H1 (cell line): ENCODE results near the gene MPV17L2. TPM values are rescaled to one million over a fixed set of nuclear protein-coding genes. Genes with fewer than 3 reads are reported as not detected.

Experiments
- CTCF ChIA-PET: fragments of 300-600 bp; sonication (Branson Sonifier 250); formaldehyde crosslinking; loops from one replicate; lab custom pipeline; 2021; ENCODE audit not compliant: partially characterized antibody; lab: Charles Lee
- POLR2A ChIA-PET: fragments of 300-600 bp; sonication (Branson Sonifier 250); formaldehyde crosslinking; loops from one replicate; lab custom pipeline; 2021; ENCODE audit warnings: inconsistent platforms; ENCODE audit not compliant: partially characterized antibody; lab: Charles Lee
- DNase-seq, 2 experiments: peaks; one replicate each; pipeline versions ENCODE4 v3.0.0 to v3.0.0-alpha.2; 2010 to 2022; ENCODE audit warnings: low spot score in 2 of 2, low read depth in 1 of 2, mixed read lengths in 1 of 2
- FAIRE-seq: peaks from 2 replicates; lab custom pipeline; 2011; peaks lifted over from hg19 to GRCh38; lab: Jason Lieb, UNC
- H2AFZ ChIP-seq: 2 replicates; pipeline ENCODE4 v1.8.1; 2012; ENCODE audit warnings: low read length, inconsistent platforms
- H2AK5ac ChIP-seq: 2 replicates; pipeline ENCODE4 v1.6.1; 2013; ENCODE audit warnings: low read depth, low read length
- H2BK120ac ChIP-seq: replicated peaks from 2 replicates; pipeline ENCODE3; 2013; ENCODE audit warnings: low read depth, low read length, inconsistent platforms
- H2BK12ac ChIP-seq: 2 replicates; pipeline ENCODE4 v1.6.1; 2013; ENCODE audit warnings: low read depth, low read length
- H2BK15ac ChIP-seq: 2 replicates; pipeline ENCODE4 v1.6.1; 2013; ENCODE audit warnings: low read length
- H2BK20ac ChIP-seq: 2 replicates; pipeline ENCODE4 v1.6.1; 2013; ENCODE audit warnings: low read length
- H2BK5ac ChIP-seq: 2 replicates; pipeline ENCODE4 v1.6.1; 2013; ENCODE audit warnings: low read depth, low read length
- H3K14ac ChIP-seq: 2 replicates; pipeline ENCODE4 v1.6.1; 2013; ENCODE audit warnings: inconsistent platforms; ENCODE audit not compliant: insufficient read length
- H3K18ac ChIP-seq: 2 replicates; pipeline ENCODE4 v1.6.1; 2013; ENCODE audit warnings: low read length; ENCODE audit errors: extremely low read depth
- H3K23ac ChIP-seq: 2 replicates; pipeline ENCODE4 v1.6.1; 2013; ENCODE audit warnings: inconsistent platforms; ENCODE audit not compliant: insufficient read length
- H3K23me2 ChIP-seq: 2 replicates; pipeline ENCODE4 v1.6.1; 2013; ENCODE audit warnings: low read depth, low read length
- H3K27ac ChIP-seq: 2 replicates; pipeline ENCODE4 v1.6.1; 2011; ENCODE audit warnings: low read depth, low read length, inconsistent platforms
- H3K27me3 ChIP-seq, 4 experiments: replicated peaks in 1 of 4; 1 replicate in 1 of 4; 2 replicates in 3 of 4; pipeline versions ENCODE4 v1.6.1 to v1.8.1; 2011 to 2013; ENCODE audit warnings: low read length in 3 of 4, mild to moderate bottlenecking in 3 of 4, inconsistent platforms in 2 of 4, mixed read lengths in 2 of 4, moderate library complexity in 1 of 4; ENCODE audit not compliant: control insufficient read depth in 3 of 4, insufficient read depth in 3 of 4; ENCODE audit errors: extremely low read depth in 1 of 4
- H3K36me3 ChIP-seq, 4 experiments: 2 replicates each; pipeline versions ENCODE4 v1.6.1 to v1.8.1; 2011 to 2013; ENCODE audit warnings: mild to moderate bottlenecking in 4 of 4, low read length in 3 of 4, moderate library complexity in 2 of 4, control low read depth in 1 of 4, inconsistent platforms in 1 of 4; ENCODE audit not compliant: insufficient read depth in 4 of 4, control insufficient read depth in 2 of 4
- H3K4ac ChIP-seq: replicated peaks from 2 replicates; pipeline ENCODE3; 2013; ENCODE audit warnings: low read length, low read depth, mixed read lengths, inconsistent platforms; ENCODE audit not compliant: insufficient read length
- H3K4me1 ChIP-seq, 4 experiments: replicated peaks in 1 of 4; 1 replicate in 1 of 4; 2 replicates in 3 of 4; pipeline versions ENCODE4 v1.6.1 to v1.8.1; 2011 to 2013; ENCODE audit warnings: low read length in 3 of 4, inconsistent platforms in 2 of 4, mixed read lengths in 1 of 4; ENCODE audit not compliant: insufficient read depth in 4 of 4, control insufficient read depth in 3 of 4
- H3K4me2 ChIP-seq, 2 experiments: 2 replicates each; pipeline versions ENCODE4 v1.6.1 to v1.8.1; 2011 to 2013; ENCODE audit warnings: low read depth in 2 of 2, low read length in 2 of 2, control low read depth in 1 of 2, inconsistent platforms in 1 of 2, mild to moderate bottlenecking in 1 of 2; ENCODE audit not compliant: insufficient read depth in 1 of 2
- H3K4me3 ChIP-seq, 4 experiments: fragments of 200-600, 300-600 bp in 1 of 4; sonication (generic), shearing (Covaris generic), sonication (Bioruptor Twin) in 1 of 4; 2 replicates each; pipeline versions ENCODE4 v1.5.1 to v1.8.1; 2011 to 2016; ENCODE audit warnings: low read length in 4 of 4, low read depth in 3 of 4, control low read depth in 2 of 4, inconsistent platforms in 2 of 4, mild to moderate bottlenecking in 2 of 4, mixed read lengths in 1 of 4, moderate library complexity in 1 of 4; ENCODE audit not compliant: insufficient read depth in 2 of 4; ENCODE audit errors: extremely low read depth in 1 of 4
- H3K56ac ChIP-seq: replicated peaks from 2 replicates; pipeline ENCODE3; 2013; ENCODE audit warnings: low read depth, mild to moderate bottlenecking, mixed read lengths, low read length, inconsistent platforms; ENCODE audit not compliant: insufficient read length
- H3K79me1 ChIP-seq: 2 replicates; pipeline ENCODE4 v1.6.1; 2013; ENCODE audit warnings: low read depth, low read length, control low read depth
- H3K79me2 ChIP-seq, 2 experiments: 2 replicates each; pipeline versions ENCODE4 v1.6.1 to v1.8.1; 2012 to 2013; ENCODE audit warnings: low read length in 2 of 2, mild to moderate bottlenecking in 2 of 2, inconsistent platforms in 1 of 2; ENCODE audit not compliant: insufficient read depth in 2 of 2, control insufficient read depth in 1 of 2
- H3K9ac ChIP-seq, 4 experiments: replicated peaks in 1 of 4; 1 replicate in 1 of 4; 2 replicates in 3 of 4; pipeline versions ENCODE4 v1.6.1 to v1.8.1; 2011 to 2013; ENCODE audit warnings: low read depth in 3 of 4, low read length in 3 of 4, control low read depth in 2 of 4, mild to moderate bottlenecking in 2 of 4, moderate library complexity in 2 of 4, inconsistent platforms in 1 of 4; ENCODE audit errors: extremely low read depth in 1 of 4
- H3K9me3 ChIP-seq, 2 experiments: 2 replicates each; pipeline versions ENCODE4 v1.6.1 to v1.8.1; 2012 to 2013; ENCODE audit warnings: mild to moderate bottlenecking in 2 of 2, moderate library complexity in 2 of 2, control low read depth in 1 of 2, inconsistent platforms in 1 of 2, low read depth in 1 of 2, low read length in 1 of 2, mixed read lengths in 1 of 2; ENCODE audit not compliant: insufficient read depth in 2 of 2
- H4K20me1 ChIP-seq, 2 experiments: replicated peaks in 1 of 2; 2 replicates each; pipeline versions ENCODE3 to v1.8.1; 2011 to 2013; ENCODE audit warnings: inconsistent platforms in 2 of 2, low read length in 2 of 2, mild to moderate bottlenecking in 1 of 2; ENCODE audit not compliant: insufficient read depth in 2 of 2, control insufficient read depth in 1 of 2
- H4K5ac ChIP-seq: 2 replicates; pipeline ENCODE4 v1.6.1; 2013; ENCODE audit warnings: low read length, low read depth, mixed read lengths, inconsistent platforms; ENCODE audit not compliant: insufficient read length
- H4K8ac ChIP-seq: 2 replicates; pipeline ENCODE4 v1.8.0; 2013; ENCODE audit warnings: mild to moderate bottlenecking, moderate library complexity, low read length, inconsistent platforms; ENCODE audit not compliant: insufficient read depth; ENCODE audit errors: extremely low read depth
- H4K91ac ChIP-seq: replicated peaks from 2 replicates; pipeline ENCODE3; 2013; ENCODE audit warnings: low read length, mixed read lengths, inconsistent platforms; ENCODE audit not compliant: insufficient read length
- CHD2 ChIP-seq: IDR thresholded peaks from 2 replicates; pipeline ENCODE4 v1.6.1; 2012; ENCODE audit warnings: low read length, improper control_type of control experiment
- CTBP2 ChIP-seq: IDR thresholded peaks from 2 replicates; pipeline ENCODE4 v1.7.0; 2011; ENCODE audit warnings: borderline replicate concordance, mild to moderate bottlenecking, moderate library complexity, mixed read lengths, low read length; ENCODE audit not compliant: insufficient read depth, insufficient read length
- GABPA ChIP-seq: IDR thresholded peaks from 2 replicates; pipeline ENCODE4 v1.6.1; 2011; ENCODE audit warnings: mild to moderate bottlenecking, low read length, moderate library complexity, borderline replicate concordance; ENCODE audit not compliant: insufficient read depth
- GTF2F1 ChIP-seq: IDR thresholded peaks from 2 replicates; pipeline ENCODE4 v1.6.1; 2012; ENCODE audit warnings: low read depth, low read length, improper control_type of control experiment, borderline replicate concordance
- KDM4A ChIP-seq: IDR thresholded peaks from one replicate; pipeline ENCODE4 v1.7.1; 2012; ENCODE audit warnings: low read depth, mild to moderate bottlenecking, moderate library complexity, low read length, inconsistent platforms; ENCODE audit not compliant: severe bottlenecking
- NRF1 ChIP-seq: IDR thresholded peaks from 2 replicates; pipeline ENCODE4 v1.6.1; 2011; ENCODE audit warnings: mild to moderate bottlenecking, low read depth, low read length, improper control_type of control experiment
- RBBP5 ChIP-seq: IDR thresholded peaks from 2 replicates; pipeline ENCODE4 v1.7.1; 2012; ENCODE audit warnings: low read depth, mild to moderate bottlenecking, inconsistent platforms, low read length, moderate library complexity, borderline replicate concordance
- RFX5 ChIP-seq: IDR thresholded peaks from 2 replicates; pipeline ENCODE4 v1.6.1; 2011; ENCODE audit warnings: low read depth, low read length, improper control_type of control experiment, borderline replicate concordance
- TAF1 ChIP-seq: IDR thresholded peaks from 2 replicates; pipeline ENCODE4 v1.6.1; 2011; ENCODE audit warnings: mild to moderate bottlenecking, low read depth, low read length
- TAF7 ChIP-seq: optimal IDR thresholded peaks from 2 replicates; pipeline ENCODE3; 2011; ENCODE audit warnings: low read depth, mild to moderate bottlenecking, inconsistent platforms, low read length, moderate library complexity, borderline replicate concordance
- TBP ChIP-seq: IDR thresholded peaks from 2 replicates; pipeline ENCODE4 v1.6.1; 2011; ENCODE audit warnings: low read depth, low read length, improper control_type of control experiment
- WGBS, 2 experiments: shearing (Covaris generic) in 1 of 2; methylation state at CpG; one replicate each; pipeline versions ENCODE4 v1.1.6 to v1.1.7; 2013 to 2015; ENCODE audit warnings: low lambda C conversion rate in 2 of 2, mixed read lengths in 2 of 2, inconsistent platforms in 1 of 2, low coverage in 1 of 2, missing lambda C conversion rate in 1 of 2; ENCODE audit not compliant: insufficient replicate concordance in 2 of 2, insufficient coverage in 1 of 2, insufficient read length in 1 of 2; ENCODE audit errors: extremely low coverage in 1 of 2, missing lambda C conversion rate in 1 of 2; 5-methylcytosine and 5-hydroxymethylcytosine counted together
- polyA plus RNA-seq, 7 experiments: library from polyadenylated mRNA; depleted of rRNA in 3 of 7; stranded (reverse) in 5 of 7; unstranded in 2 of 7; fragments of >200 nt in 5 of 7; fragments of 200-250 nt in 2 of 7; gene quantifications; 1 replicate in 5 of 7; 2 replicates in 1 of 7; 4 replicates in 1 of 7; pipeline versions ENCODE4 v1.2.1 to v1.2.3, GENCODE V29; 2011 to 2013; ENCODE audit warnings: missing spikeins in 2 of 7, mixed read lengths in 2 of 7
- total RNA-seq: library from RNA; stranded (reverse); fragmentation: NEBNext Ultra II Directional; extraction: Animal tissue kit (Norgen Biotek cat#: 25700); gene quantifications from 2 replicates; pipeline ENCODE4 v1.2.1, GENCODE V29; 2021

MPV17L2 gene
- total and polyA plus RNA-seq, 2 of the 8 experiments (the other 6 are each of a cell fraction or from before 2014, with no cell fraction given), result 24.2 to 82.6 TPM

DNA sequence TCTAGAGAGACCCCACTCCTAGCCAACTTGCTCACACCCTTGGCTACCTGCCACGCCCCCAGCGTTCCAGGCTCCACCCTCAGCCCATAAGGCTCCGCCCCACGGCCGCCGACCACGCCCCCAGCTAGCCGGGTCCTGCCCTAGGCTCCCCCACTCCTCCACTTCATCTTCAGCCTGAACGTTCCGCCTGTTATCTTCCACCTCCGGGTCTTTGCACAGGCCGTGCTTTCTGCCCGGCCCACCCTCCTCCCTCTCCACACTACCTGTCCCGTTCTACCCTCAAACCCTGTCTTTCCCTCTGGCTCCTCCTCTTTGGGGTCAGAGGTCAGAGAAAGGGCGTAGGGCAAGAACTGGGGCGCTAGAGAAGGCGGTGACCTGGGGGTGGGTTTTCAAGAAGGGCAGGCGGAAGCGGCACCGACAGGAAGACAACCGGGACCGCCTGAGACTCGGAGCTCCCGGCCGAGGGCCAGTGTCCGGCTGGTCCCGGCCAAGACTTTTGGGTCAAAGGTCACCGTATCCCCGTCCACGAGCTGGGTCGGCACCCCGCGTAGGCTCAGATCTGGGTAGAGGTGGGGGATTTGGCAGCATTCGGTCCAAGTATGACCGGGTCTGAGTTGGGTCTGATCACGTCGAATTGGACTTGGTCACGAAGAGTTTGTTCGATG, 31.0 kb downstream of the MPV17L2 start:
- Histone ChIP-seq H2BK120ac (peak overlapping the region; percentile 41), H2BK15ac (no peak overlapping the region; the same call in 1 of the 2 replicates), H4K20me1 (no peaks in the 10 kb centered on the region), H3K4me2 (peak overlapping the region; percentile 72 to 98), H3K36me3 (no peaks in the 10 kb centered on the region), H3K79me1 (no peaks in the 10 kb centered on the region), H4K5ac (peak overlapping the region; percentile 97), H2AFZ (peak overlapping the region; percentile 31; the same call in 1 of the 2 replicates), H3K4me1 (peaks cover 0 to 20% (median 16%) of the 10 kb centered on the region in 4 experiments; a peak in 6 of 7 replicates), H3K9me3 (no peaks in the 10 kb centered on the region), H3K9ac (peak overlapping the region in 3 of 4 experiments; percentile 82 to 85 (median 84); a peak in 6 of 7 replicates), H3K27ac (peak overlapping the region; percentile 89), H2BK12ac (peak overlapping the region; percentile 90; the same call in 1 of the 2 replicates), H3K23ac (no peak overlapping the region), H3K23me2 (peaks cover 13% of the 10 kb centered on the region), H3K4me3 (peak overlapping the region; percentile 54 to 77 (median 68)), H3K18ac (peak overlapping the region; percentile 99), H2BK5ac (peak overlapping the region; percentile 99), H3K14ac (no peak overlapping the region), H3K4ac (peak overlapping the region; percentile 6), H3K79me2 (no peaks in the 10 kb centered on the region), H2BK20ac (no peak overlapping the region), H4K91ac (peak overlapping the region; percentile 95), H3K56ac (peak overlapping the region; percentile 97), H3K27me3 (peaks cover 10 to 23% (median 17%) of the 10 kb centered on the region in 4 experiments), H4K8ac (peak overlapping the region; percentile 94), H2AK5ac (0 out of 2 replicates have a peak overlapping the region, but pooled peaks have one; percentile 75)
- peak; percentile 81 for FAIRE-seq
- ChIA-PET POLR2A (interaction anchor here (0.6 to 6.5 kb wide), 10 partner anchors 9 to 99 kb away, joined by 3 to 59 read pairs (median 6); partner anchors contain the start of genes JUND, LSM4 and RAB3A), CTCF (interaction anchor here (0.6 to 8.3 kb wide), 8 partner anchors 8 to 1258 kb away, joined by 3 to 87 read pairs (median 11); partner anchors contain the start of genes PIK3R2 and RAB3A)
- DNase-seq, result peak in 1 of 2 experiments; percentile 100
- 2% methylated on average over 29 of the region's 39 CpGs; no CpG with 5 or more reads in 1 of the 2 experiments for WGBS, 2 experiments
- TF ChIP-seq TAF1 (peak; percentile 28; the same call in 1 of the 2 replicates), CTBP2 (no peak), KDM4A (peak; percentile 48), RFX5 (0 out of 2 replicates have a peak, but pooled peaks have one; percentile 20), TAF7 (peak; percentile 35), CHD2 (peak; percentile 58), NRF1 (no peak), GTF2F1 (no peak), RBBP5 (peak; percentile 64; the same call in 1 of the 2 replicates), TBP (peak; percentile 63; the same call in 1 of the 2 replicates), GABPA (0 out of 2 replicates have a peak, but pooled peaks have one; percentile 28)
